ENCODE data around the gene DDIT3. TPM values are rescaled to one million over a fixed set of nuclear protein-coding genes. Genes with fewer than 3 reads are reported as not detected.

DDIT3 gene
- total and polyA plus RNA-seq, 2 experiments from 2014 or later: 14.7 to 36.6 TPM

GRCh38 chr12:57530396-57531142, 10.3 kb upstream of the DDIT3 start:
- Histone ChIP-seq H3K36me3 (ENCODE audit: low read depth) (peaks cover 65% of the 10 kb centered on the region), H4K20me1 (ENCODE audit: insufficient read depth) (no peaks in the 10 kb centered on the region), H3K4me3 (no peak overlapping the region), H3K27ac (no peak overlapping the region), H3K9ac (no peak overlapping the region), H3K9me2 (ENCODE audit: insufficient read depth) (no peaks in the 10 kb centered on the region), H3F3A (ENCODE audit: insufficient read depth) (peaks cover 35% of the 10 kb centered on the region), H3K4me1 (ENCODE audit: insufficient read depth) (no peaks in the 10 kb centered on the region), H3K9me3 (ENCODE audit: low read depth) (no peaks in the 10 kb centered on the region), H3K27me3 (replicated peaks; ENCODE audit: insufficient read depth) (no peaks in the 10 kb centered on the region), H3K79me2 (ENCODE audit: insufficient read depth) (peaks cover 35% of the 10 kb centered on the region), H3K4me2 (ENCODE audit: unreplicated experiment) (no peak overlapping the region), H2AFZ (no peak overlapping the region)
- in situ Hi-C loops (cut with MboI): no loop called here
- no peak for TF ChIP-seq EZH2 (IDR thresholded peaks at IDR 0.05; ENCODE audit: insufficient read depth, poor library complexity, severe bottlenecking)
- no peak for TF ChIP-seq EZH2phosphoT487 (IDR thresholded peaks at IDR 0.05; ENCODE audit: insufficient read depth, low read depth)
- WGBS, 2 experiments (ENCODE audit: low coverage in 1 of 2, low lambda C conversion rate in 2 of 2, missing lambda C conversion rate in 2 of 2): 82 to 86% methylated on average over 5 of the region's 5 CpGs
- DNase-seq: no peak

GRCh38 chr12:57529831-57530230, 9.5 kb upstream of the DDIT3 start:
- H3K36me3 ChIP-seq (ENCODE audit: low read depth): peaks cover 65% of the 10 kb centered on the region
- DNase-seq: no peak
- peaks cover 42% of the 10 kb centered on the region for H3K79me2 ChIP-seq (ENCODE audit: insufficient read depth)
- no peak overlapping the region for H2AFZ ChIP-seq
- no peaks in the 10 kb centered on the region; the same call in 1 of the 2 replicates for H3K4me1 ChIP-seq (ENCODE audit: insufficient read depth)
- H3K9me3 ChIP-seq (ENCODE audit: low read depth): no peaks in the 10 kb centered on the region
- H4K20me1 ChIP-seq (ENCODE audit: insufficient read depth): no peaks in the 10 kb centered on the region
- H3K27me3 ChIP-seq (replicated peaks; ENCODE audit: insufficient read depth): no peaks in the 10 kb centered on the region
- in situ Hi-C loops (cut with MboI): no loop called here
- no peak overlapping the region for H3K4me3 ChIP-seq
- TF ChIP-seq EZH2phosphoT487 (IDR thresholded peaks at IDR 0.05; ENCODE audit: insufficient read depth, low read depth): no peak
- TF ChIP-seq EZH2 (IDR thresholded peaks at IDR 0.05; ENCODE audit: insufficient read depth, poor library complexity, severe bottlenecking): no peak
- H3K9ac ChIP-seq: no peak overlapping the region
- H3K27ac ChIP-seq: no peak overlapping the region
- H3F3A ChIP-seq (ENCODE audit: insufficient read depth): peaks cover 35% of the 10 kb centered on the region
- no peaks in the 10 kb centered on the region for H3K9me2 ChIP-seq (ENCODE audit: insufficient read depth)
- WGBS, 2 experiments (ENCODE audit: low coverage in 1 of 2, low lambda C conversion rate in 2 of 2, missing lambda C conversion rate in 2 of 2): 66 to 67% methylated on average over 6 of the region's 6 CpGs
- H3K4me2 ChIP-seq (ENCODE audit: unreplicated experiment): no peak overlapping the region

GRCh38 chr12:57528831-57529555, 8.7 kb upstream of the DDIT3 start:
- no peaks in the 10 kb centered on the region for H3K9me3 ChIP-seq (ENCODE audit: low read depth)
- no peaks in the 10 kb centered on the region for H4K20me1 ChIP-seq (ENCODE audit: insufficient read depth)
- no peak overlapping the region for H3K27ac ChIP-seq
- peaks cover 42% of the 10 kb centered on the region for H3F3A ChIP-seq (ENCODE audit: insufficient read depth)
- WGBS, 2 experiments (ENCODE audit: low coverage in 1 of 2, low lambda C conversion rate in 2 of 2, missing lambda C conversion rate in 2 of 2): 72 to 73% methylated on average over 10 of the region's 10 CpGs
- in situ Hi-C loops (cut with MboI): no loop called here
- H3K4me1 ChIP-seq (ENCODE audit: insufficient read depth): peaks cover 7% of the 10 kb centered on the region
- peaks cover 50% of the 10 kb centered on the region for H3K79me2 ChIP-seq (ENCODE audit: insufficient read depth)
- no peaks in the 10 kb centered on the region for H3K9me2 ChIP-seq (ENCODE audit: insufficient read depth)
- DNase-seq: no peak
- no peak overlapping the region for H2AFZ ChIP-seq
- TF ChIP-seq EZH2phosphoT487 (IDR thresholded peaks at IDR 0.05; ENCODE audit: insufficient read depth, low read depth): no peak
- TF ChIP-seq EZH2 (IDR thresholded peaks at IDR 0.05; ENCODE audit: insufficient read depth, poor library complexity, severe bottlenecking): no peak
- no peak overlapping the region for H3K4me3 ChIP-seq
- no peaks in the 10 kb centered on the region for H3K27me3 ChIP-seq (replicated peaks; ENCODE audit: insufficient read depth)
- peaks cover 63% of the 10 kb centered on the region for H3K36me3 ChIP-seq (ENCODE audit: low read depth)
- no peak overlapping the region for H3K4me2 ChIP-seq (ENCODE audit: unreplicated experiment)
- H3K9ac ChIP-seq: no peak overlapping the region

GRCh38 chr12:57528176-57528575, 7.9 kb upstream of the DDIT3 start:
- 90 to 98% methylated on average over 7 to 12 of the region's 12 CpGs for WGBS, 2 experiments (ENCODE audit: low coverage in 1 of 2, low lambda C conversion rate in 2 of 2, missing lambda C conversion rate in 2 of 2)
- Histone ChIP-seq H3K9ac (no peak overlapping the region), H2AFZ (no peak overlapping the region), H3K4me1 (ENCODE audit: insufficient read depth) (peaks cover 8% of the 10 kb centered on the region), H3F3A (ENCODE audit: insufficient read depth) (peaks cover 50% of the 10 kb centered on the region), H3K4me2 (ENCODE audit: unreplicated experiment) (no peak overlapping the region), H4K20me1 (ENCODE audit: insufficient read depth) (no peaks in the 10 kb centered on the region), H3K9me3 (ENCODE audit: low read depth) (no peaks in the 10 kb centered on the region), H3K36me3 (ENCODE audit: low read depth) (peaks cover 57% of the 10 kb centered on the region), H3K27me3 (replicated peaks; ENCODE audit: insufficient read depth) (no peaks in the 10 kb centered on the region), H3K79me2 (ENCODE audit: insufficient read depth) (peaks cover 58% of the 10 kb centered on the region), H3K27ac (no peak overlapping the region), H3K9me2 (ENCODE audit: insufficient read depth) (no peaks in the 10 kb centered on the region), H3K4me3 (no peak overlapping the region)
- TF ChIP-seq EZH2phosphoT487 (IDR thresholded peaks at IDR 0.05; ENCODE audit: insufficient read depth, low read depth) (no peak), EZH2 (IDR thresholded peaks at IDR 0.05; ENCODE audit: insufficient read depth, poor library complexity, severe bottlenecking) (no peak)
- DNase-seq: no peak
- in situ Hi-C loops (cut with MboI): no loop called here

Data from GM23248 (cell line).